ENCODE measurements around the gene S1PR1. TPM values are rescaled to one million over a fixed set of nuclear protein-coding genes. Genes with fewer than 3 reads are reported as not detected.
"Not testable (repeated sequence)": the region's sequence is repeated elsewhere in the genome, so short reads cannot be mapped to it uniquely, and the experiment has no call there.

The S1PR1 gene
- total RNA-seq, 1 donor from 2014 or later = 79.1 TPM

DNA sequence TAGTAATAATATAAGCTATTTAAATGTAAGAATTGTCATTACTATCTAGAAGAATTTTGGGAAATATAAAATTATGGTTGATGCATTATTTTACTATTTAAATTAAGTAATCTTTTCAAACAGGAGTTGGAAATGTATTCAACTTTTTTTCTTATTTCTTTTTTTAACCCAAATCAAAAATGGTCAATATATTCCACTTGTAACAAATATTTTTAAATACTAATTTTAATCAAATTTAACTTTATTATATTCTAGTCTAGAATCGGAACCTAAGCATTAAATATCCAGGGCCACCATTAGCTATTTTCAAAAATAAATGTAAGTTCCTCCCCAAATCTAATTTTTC is 37.2 kb upstream of the S1PR1 start:
- H3K27ac Mint-ChIP-seq (ENCODE audit: unreplicated experiment) = no peak overlapping the region
- no peaks in the 10 kb centered on the region for H3K36me3 Mint-ChIP-seq (ENCODE audit: low read depth, unreplicated experiment)
- H3K4me3 Mint-ChIP-seq (ENCODE audit: unreplicated experiment) = no peak overlapping the region
- peaks cover 6% of the 10 kb centered on the region for H3K4me1 Mint-ChIP-seq (ENCODE audit: unreplicated experiment)
- H3K27me3 Mint-ChIP-seq (ENCODE audit: unreplicated experiment) = no peaks in the 10 kb centered on the region
- no peak for TF ChIP-seq CTCF (IDR thresholded peaks at IDR 0.05; ENCODE audit: unreplicated experiment)
- DNase-seq (ENCODE audit: low spot score) = no peak
- H3K9me3 Mint-ChIP-seq (ENCODE audit: unreplicated experiment) = no peaks in the 10 kb centered on the region

DNA sequence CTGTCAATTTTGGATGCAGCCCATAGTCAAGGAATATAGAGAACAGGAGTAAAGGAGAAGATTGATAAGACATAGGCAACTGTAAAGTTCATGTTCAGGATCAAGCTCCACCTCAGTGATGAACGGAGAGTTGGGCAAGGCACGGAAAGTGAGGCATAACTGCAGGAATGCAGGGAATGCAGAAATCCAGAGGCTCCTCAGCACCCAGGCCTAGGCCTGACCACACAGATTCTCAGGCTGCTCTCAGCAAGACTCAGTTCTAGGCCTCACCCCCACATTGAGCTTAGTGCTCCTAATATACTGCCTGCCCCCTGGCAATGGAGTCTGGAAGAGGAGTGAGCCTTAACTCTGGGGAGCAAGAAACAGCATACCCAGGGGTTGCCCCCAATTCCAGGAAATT is 36.3 kb upstream of the S1PR1 start:
- H3K27me3 Mint-ChIP-seq (ENCODE audit: unreplicated experiment) = no peaks in the 10 kb centered on the region
- no peak overlapping the region for H3K27ac Mint-ChIP-seq (ENCODE audit: unreplicated experiment)
- no peak for TF ChIP-seq CTCF (IDR thresholded peaks at IDR 0.05; ENCODE audit: unreplicated experiment)
- H3K4me3 Mint-ChIP-seq (ENCODE audit: unreplicated experiment) = no peak overlapping the region
- H3K36me3 Mint-ChIP-seq (ENCODE audit: low read depth, unreplicated experiment) = no peaks in the 10 kb centered on the region
- DNase-seq (ENCODE audit: low spot score) = no peak
- H3K4me1 Mint-ChIP-seq (ENCODE audit: unreplicated experiment) = peaks cover 6% of the 10 kb centered on the region
- H3K9me3 Mint-ChIP-seq (ENCODE audit: unreplicated experiment) = no peaks in the 10 kb centered on the region

DNA sequence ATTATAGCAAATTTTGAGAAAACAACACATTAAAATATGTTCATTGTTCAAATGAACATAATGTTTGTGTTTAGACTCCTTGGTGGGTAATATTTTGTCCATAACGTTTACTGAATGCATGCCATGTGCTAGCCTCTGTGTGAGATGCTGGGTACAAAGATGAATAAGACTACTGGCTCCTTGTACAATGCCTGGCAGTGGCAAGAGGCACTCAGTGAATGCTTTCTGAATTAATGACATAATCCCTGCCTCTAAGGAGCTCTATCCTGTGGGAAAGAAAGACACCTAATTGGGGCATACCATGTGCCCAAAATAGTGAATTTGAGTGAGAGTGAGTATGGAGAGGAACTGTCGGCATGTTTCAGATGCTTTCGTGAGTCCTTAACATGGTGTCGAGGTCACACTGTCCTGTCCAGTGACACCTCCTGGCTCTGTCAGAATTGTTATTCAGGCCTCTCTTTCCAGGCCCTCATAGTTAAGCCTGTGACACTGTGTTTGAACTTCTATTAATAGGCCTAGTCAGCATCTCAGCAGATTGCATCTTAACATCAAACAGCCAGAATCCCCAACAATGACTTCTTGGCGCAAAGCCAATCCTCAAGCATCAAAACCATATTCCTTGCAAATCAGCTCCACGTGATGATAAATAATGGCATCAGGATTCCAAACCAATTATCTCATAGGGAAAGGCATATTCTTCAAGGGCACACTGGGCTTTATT is 32.8 kb upstream of the S1PR1 start:
- Mint-ChIP-seq H3K36me3 (ENCODE audit: low read depth, unreplicated experiment) (no peaks in the 10 kb centered on the region), H3K9me3 (ENCODE audit: unreplicated experiment) (no peaks in the 10 kb centered on the region), H3K4me1 (ENCODE audit: unreplicated experiment) (peaks cover 6% of the 10 kb centered on the region), H3K4me3 (ENCODE audit: unreplicated experiment) (no peak overlapping the region), H3K27ac (ENCODE audit: unreplicated experiment) (no peak overlapping the region), H3K27me3 (ENCODE audit: unreplicated experiment) (no peaks in the 10 kb centered on the region)
- no peak for DNase-seq (ENCODE audit: low spot score)
- TF ChIP-seq CTCF (IDR thresholded peaks at IDR 0.05; ENCODE audit: unreplicated experiment) = no peak

DNA sequence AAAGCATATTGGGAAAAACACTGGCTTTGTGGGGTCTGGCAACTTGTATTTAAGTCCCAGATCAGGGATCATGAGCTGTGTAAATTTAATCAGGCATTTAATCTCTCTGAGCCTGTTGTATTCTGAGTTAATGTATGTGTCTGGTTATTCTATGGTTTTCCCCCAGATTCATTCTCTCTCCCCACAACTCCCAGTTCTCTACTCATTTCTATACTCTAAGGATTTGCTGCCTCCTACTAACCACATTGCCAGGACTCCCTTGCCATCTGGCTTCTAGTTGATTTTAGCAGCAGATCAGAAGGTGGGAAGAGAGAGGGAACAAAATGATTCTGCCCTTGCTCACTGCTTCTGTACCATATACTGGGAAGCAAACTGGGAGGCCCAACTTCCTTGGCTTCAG is 31.4 kb upstream of the S1PR1 start:
- Mint-ChIP-seq H3K4me1 (ENCODE audit: unreplicated experiment) (peaks cover 6% of the 10 kb centered on the region), H3K9me3 (ENCODE audit: unreplicated experiment) (no peaks in the 10 kb centered on the region), H3K36me3 (ENCODE audit: low read depth, unreplicated experiment) (no peaks in the 10 kb centered on the region), H3K27me3 (ENCODE audit: unreplicated experiment) (no peaks in the 10 kb centered on the region), H3K4me3 (ENCODE audit: unreplicated experiment) (no peak overlapping the region), H3K27ac (ENCODE audit: unreplicated experiment) (no peak overlapping the region)
- no peak for DNase-seq (ENCODE audit: low spot score)
- no peak for TF ChIP-seq CTCF (IDR thresholded peaks at IDR 0.05; ENCODE audit: unreplicated experiment)

- H3K27me3 Mint-ChIP-seq (ENCODE audit: unreplicated experiment); H3K9me3 Mint-ChIP-seq (ENCODE audit: unreplicated experiment); H3K36me3 Mint-ChIP-seq (ENCODE audit: low read depth, unreplicated experiment); H3K4me3 Mint-ChIP-seq (ENCODE audit: unreplicated experiment); H3K4me1 Mint-ChIP-seq (ENCODE audit: unreplicated experiment); DNase-seq (ENCODE audit: low spot score); H3K27ac Mint-ChIP-seq (ENCODE audit: unreplicated experiment): not testable (repeated sequence)
These were observed 30.7 kb upstream of the S1PR1 start for GRCh38 chr1:101206139-101206538.

GRCh38 chr1:101207271-101207670 is 29.5 kb upstream of the S1PR1 start:
- H3K4me3 Mint-ChIP-seq (ENCODE audit: unreplicated experiment); H3K9me3 Mint-ChIP-seq (ENCODE audit: unreplicated experiment); H3K27me3 Mint-ChIP-seq (ENCODE audit: unreplicated experiment); H3K4me1 Mint-ChIP-seq (ENCODE audit: unreplicated experiment); H3K27ac Mint-ChIP-seq (ENCODE audit: unreplicated experiment); H3K36me3 Mint-ChIP-seq (ENCODE audit: low read depth, unreplicated experiment); DNase-seq (ENCODE audit: low spot score): not testable (repeated sequence)
